ENCODE results near the gene GOLGA3.

Gene GOLGA3

DNA sequence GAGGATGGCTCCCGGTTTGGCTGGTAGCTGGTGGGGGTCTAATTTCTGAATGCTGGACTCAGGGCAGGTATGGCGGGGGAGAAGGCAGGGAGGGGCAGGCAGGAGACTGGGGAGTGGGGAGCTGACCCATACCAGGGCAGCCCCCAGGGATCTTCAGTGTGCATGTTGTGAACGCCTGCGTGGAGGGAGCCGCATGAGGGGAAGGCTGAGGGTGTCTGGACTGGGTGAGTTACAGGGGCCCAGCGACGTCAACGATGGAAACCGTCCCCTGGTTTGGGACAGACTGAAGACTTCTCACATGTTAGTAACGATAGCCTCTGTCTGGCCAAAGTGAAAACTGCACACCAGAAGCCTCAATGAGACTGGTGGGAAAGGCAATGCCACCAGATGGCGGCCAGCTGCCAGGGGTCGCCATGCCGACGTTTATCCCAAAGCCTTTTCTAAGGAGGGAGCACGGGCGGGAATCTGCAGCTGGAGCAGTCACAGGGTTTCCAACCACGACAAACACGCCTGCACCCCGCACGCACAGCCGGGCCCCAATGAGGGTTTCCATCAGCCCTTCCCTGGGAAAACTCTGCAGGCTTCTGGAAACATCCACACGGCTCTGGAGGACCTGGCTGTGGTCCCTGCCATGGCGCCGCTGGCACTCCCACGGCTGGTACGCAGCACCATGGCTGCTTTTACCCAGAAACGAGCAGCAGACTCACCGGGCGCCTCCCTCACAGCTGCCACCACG is 104.0 kb downstream of the GOLGA3 start:
- peaks cover 79% of the 10 kb centered on the region for H3K36me3 ChIP-seq (ENCODE audit: insufficient read depth, low read length)
- H3K27me3 ChIP-seq (ENCODE audit: control insufficient read depth, insufficient read depth, low read length) = no peaks in the 10 kb centered on the region
- no peak overlapping the region for H3K4me3 ChIP-seq (ENCODE audit: low read length)
- no peaks in the 10 kb centered on the region for H3K9me3 ChIP-seq (replicated peaks; ENCODE audit: low read length)
- H3K4me2 ChIP-seq (ENCODE audit: low read length) = no peak overlapping the region
- H3K4me1 ChIP-seq (ENCODE audit: control insufficient read depth, insufficient read depth, low read length) = peaks cover 25% of the 10 kb centered on the region
- no peak overlapping the region for H3K9ac ChIP-seq (ENCODE audit: low read depth, low read length)

DNA sequence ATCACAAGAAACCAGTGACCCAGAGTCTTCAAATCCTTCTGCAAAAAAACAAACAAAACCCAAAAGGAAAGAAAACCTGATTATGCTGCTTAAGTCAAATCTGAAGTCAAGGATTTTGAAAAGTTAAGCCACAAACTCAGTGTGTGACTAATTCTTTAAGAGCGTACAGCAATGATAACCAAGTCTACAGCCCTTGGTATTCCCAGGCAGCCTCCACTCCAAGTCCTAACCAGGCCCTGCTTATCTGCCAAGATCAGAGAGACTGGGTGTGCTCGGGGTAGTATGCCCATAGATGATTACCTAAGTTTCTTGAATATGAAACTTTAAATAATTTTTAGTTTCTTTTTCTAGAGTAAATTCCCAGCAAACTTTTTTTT is 104.9 kb downstream of the GOLGA3 start:
- Histone ChIP-seq H3K4me1 (ENCODE audit: control insufficient read depth, insufficient read depth, low read length) (peaks cover 25% of the 10 kb centered on the region), H3K9me3 (replicated peaks; ENCODE audit: low read length) (no peaks in the 10 kb centered on the region), H3K27me3 (ENCODE audit: control insufficient read depth, insufficient read depth, low read length) (no peaks in the 10 kb centered on the region), H3K36me3 (ENCODE audit: insufficient read depth, low read length) (peaks cover 84% of the 10 kb centered on the region), H3K4me2 (ENCODE audit: low read length) (no peak overlapping the region), H3K4me3 (ENCODE audit: low read length) (no peak overlapping the region), H3K9ac (ENCODE audit: low read depth, low read length) (no peak overlapping the region)

DNA sequence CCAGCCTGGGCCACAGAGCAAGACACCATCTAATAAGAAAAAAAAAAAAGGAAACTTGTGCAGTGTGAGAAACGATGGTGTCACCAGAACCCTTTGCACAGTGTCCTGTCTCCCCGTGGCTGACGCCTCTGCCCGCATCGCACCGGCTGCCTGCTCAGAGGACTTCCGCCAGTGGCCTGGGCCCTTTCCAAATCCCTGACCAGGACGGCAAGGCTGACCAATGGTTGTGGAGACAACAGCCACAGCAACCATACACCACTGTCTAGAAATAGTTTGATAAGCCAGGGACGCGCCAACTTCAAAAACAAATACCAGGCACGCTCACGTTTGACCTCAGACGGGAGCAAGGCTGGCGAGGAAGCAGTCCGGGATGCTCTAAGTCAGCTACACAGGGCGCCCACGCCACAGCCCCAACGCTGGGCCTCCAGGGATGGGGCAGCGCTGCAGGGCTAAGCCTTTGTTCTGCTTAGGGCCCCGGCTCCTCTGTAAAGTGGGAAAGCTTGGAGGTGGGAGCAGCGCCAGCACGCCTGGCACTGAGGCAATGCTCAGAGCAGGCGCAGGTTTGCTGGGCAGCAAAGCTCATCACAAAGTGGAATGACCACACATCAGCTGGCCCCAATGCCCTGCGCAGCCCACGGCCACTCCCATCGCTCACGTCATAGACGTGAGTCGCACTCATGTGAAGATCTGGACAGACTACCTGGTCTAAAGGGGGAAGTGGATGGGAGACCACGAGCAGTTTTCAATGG is 105.5 kb downstream of the GOLGA3 start:
- no peaks in the 10 kb centered on the region for H3K9me3 ChIP-seq (replicated peaks; ENCODE audit: low read length)
- H3K9ac ChIP-seq (ENCODE audit: low read depth, low read length) = no peak overlapping the region
- H3K27me3 ChIP-seq (ENCODE audit: control insufficient read depth, insufficient read depth, low read length) = no peaks in the 10 kb centered on the region
- H3K4me1 ChIP-seq (ENCODE audit: control insufficient read depth, insufficient read depth, low read length) = peaks cover 25% of the 10 kb centered on the region
- no peak overlapping the region for H3K4me2 ChIP-seq (ENCODE audit: low read length)
- no peak overlapping the region for H3K4me3 ChIP-seq (ENCODE audit: low read length)
- peaks cover 82% of the 10 kb centered on the region for H3K36me3 ChIP-seq (ENCODE audit: insufficient read depth, low read length)

DNA sequence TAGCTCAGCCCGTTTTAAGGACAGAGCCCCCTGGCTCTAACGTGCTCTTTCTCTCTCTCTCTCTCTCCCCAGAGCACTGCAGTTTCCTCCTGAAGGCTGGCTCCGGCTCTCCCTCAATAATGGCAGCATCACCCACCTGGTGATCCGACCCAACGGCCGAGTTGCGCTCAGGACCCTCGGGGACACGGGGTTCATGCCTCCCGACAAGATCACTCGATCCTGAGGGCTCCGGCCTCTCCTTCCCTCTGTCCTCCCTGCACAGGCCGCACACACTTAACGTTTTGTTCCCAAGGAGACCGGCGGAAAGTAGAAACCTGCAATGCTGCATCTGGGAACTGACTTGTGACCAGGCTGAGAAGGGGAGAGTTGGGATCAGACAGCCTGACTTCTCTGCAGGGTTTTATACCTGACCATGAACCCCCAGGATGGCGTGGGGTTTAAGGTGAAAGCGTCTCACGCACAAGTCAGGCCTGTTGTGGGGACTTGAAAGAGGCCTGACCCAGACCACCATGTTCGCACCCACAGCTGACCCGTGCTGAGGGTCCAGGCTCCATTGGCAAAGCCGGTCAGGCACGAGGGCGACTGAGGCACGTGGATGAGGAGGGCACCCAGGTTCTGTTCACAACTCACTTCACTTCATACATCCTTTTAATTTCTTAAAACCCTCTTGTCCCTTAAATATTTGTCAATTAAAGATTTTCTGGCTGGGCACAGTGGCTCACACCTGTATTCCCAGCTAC is 107.9 kb downstream of the GOLGA3 start:
- Histone ChIP-seq H3K9ac (ENCODE audit: low read depth, low read length) (no peak overlapping the region), H3K9me3 (replicated peaks; ENCODE audit: low read length) (no peaks in the 10 kb centered on the region), H3K36me3 (ENCODE audit: insufficient read depth, low read length) (peaks cover 75% of the 10 kb centered on the region), H3K4me3 (ENCODE audit: low read length) (no peak overlapping the region), H3K27me3 (ENCODE audit: control insufficient read depth, insufficient read depth, low read length) (no peaks in the 10 kb centered on the region), H3K4me1 (ENCODE audit: control insufficient read depth, insufficient read depth, low read length) (peaks cover 25% of the 10 kb centered on the region), H3K4me2 (ENCODE audit: low read length) (no peak overlapping the region)

DNA sequence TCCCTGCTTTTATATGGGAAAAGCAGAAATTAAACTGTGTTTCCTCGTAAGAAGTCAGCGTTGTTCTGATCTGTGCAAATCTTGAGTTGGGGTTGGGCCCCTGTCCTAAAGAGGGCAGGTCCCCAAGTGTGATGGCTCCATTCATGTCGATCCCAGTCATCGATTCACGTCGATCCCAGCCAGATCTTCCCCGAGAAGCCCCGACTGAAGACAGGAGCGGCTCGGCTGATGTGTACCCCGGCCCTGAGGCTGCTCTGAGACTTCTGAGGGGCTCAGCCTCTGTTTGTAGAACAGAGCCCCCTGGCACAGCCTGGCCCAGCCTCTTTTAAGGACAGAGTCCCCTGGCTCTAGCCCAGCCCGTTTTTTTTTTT is 108.7 kb downstream of the GOLGA3 start:
- Histone ChIP-seq H3K9ac (ENCODE audit: low read depth, low read length) (no peak overlapping the region), H3K4me1 (ENCODE audit: control insufficient read depth, insufficient read depth, low read length) (peaks cover 18% of the 10 kb centered on the region), H3K27me3 (ENCODE audit: control insufficient read depth, insufficient read depth, low read length) (no peaks in the 10 kb centered on the region), H3K9me3 (replicated peaks; ENCODE audit: low read length) (no peaks in the 10 kb centered on the region), H3K4me2 (ENCODE audit: low read length) (no peak overlapping the region), H3K4me3 (ENCODE audit: low read length) (no peak overlapping the region), H3K36me3 (ENCODE audit: insufficient read depth, low read length) (peaks cover 68% of the 10 kb centered on the region)

DNA sequence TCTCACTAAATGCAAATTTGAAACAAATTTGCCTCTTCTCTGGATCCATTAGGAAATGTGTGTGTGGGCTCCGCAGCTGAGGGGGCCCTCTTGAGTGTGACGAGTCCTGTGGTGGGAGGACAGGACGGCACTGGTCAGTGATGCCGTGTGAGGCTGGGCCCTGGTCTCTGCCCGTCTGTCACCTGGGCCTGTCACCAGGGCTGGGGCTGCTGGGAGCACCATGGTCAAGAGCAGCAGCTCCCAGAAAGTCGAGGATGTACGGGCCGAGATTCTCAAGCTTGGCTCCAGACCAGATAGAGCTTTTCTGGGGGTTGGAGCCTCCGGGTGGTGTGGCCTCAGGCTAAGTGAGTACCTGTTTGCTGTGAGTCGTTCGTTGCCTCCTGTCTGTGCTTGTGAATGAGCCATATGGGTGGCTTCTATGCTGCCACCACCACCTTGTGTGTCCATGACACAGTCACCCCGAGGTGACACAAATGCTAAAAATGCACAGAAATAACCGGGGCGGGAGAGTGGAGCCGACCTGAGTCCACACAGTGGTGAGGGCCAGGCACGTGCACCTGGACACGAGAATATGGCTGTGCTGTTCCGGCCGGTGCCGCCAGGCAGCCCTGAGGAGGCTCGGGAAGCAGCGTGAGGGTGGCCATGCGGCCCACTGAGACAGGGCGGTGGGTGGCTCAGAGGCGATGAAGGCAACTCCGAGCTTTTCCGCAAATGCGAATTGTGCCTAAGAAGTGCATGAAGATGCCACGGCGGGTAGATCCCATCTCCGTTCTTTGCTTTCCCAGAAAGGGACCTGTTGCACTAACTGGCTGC is 109.3 kb downstream of the GOLGA3 start:
- Histone ChIP-seq H3K4me3 (ENCODE audit: low read length) (no peak overlapping the region), H3K4me2 (ENCODE audit: low read length) (no peak overlapping the region), H3K36me3 (ENCODE audit: insufficient read depth, low read length) (peaks cover 68% of the 10 kb centered on the region), H3K9me3 (replicated peaks; ENCODE audit: low read length) (no peaks in the 10 kb centered on the region), H3K4me1 (ENCODE audit: control insufficient read depth, insufficient read depth, low read length) (peaks cover 12% of the 10 kb centered on the region), H3K9ac (ENCODE audit: low read depth, low read length) (no peak overlapping the region), H3K27me3 (ENCODE audit: control insufficient read depth, insufficient read depth, low read length) (no peaks in the 10 kb centered on the region)

Small RNA genes lying within 50 kb of the gene (small RNA-seq; reads per million reads assigned to genes)
- gene RNA5SP379 = 0.21 reads per million

All from skeletal muscle satellite cell (primary cell).